Panc1 (cell line): ENCODE measurements around the gene SPIB.

Source experiments
- POLR2AphosphoS5 ChIP-seq: IDR thresholded peaks from 2 replicates; pipeline ENCODE4 v1.6.1; 2012; ENCODE audit warnings: mild to moderate bottlenecking, low read depth, low read length, moderate library complexity
- SIN3A ChIP-seq: IDR thresholded peaks from 2 replicates; pipeline ENCODE4 v1.6.1; 2012; ENCODE audit warnings: low read depth, mild to moderate bottlenecking, low read length, moderate library complexity, borderline replicate concordance; ENCODE audit not compliant: insufficient read depth
- TF ChIP-seq, protein P1 (sequence below): fragments of 450-650 bp; IDR thresholded peaks from 2 replicates; pipeline ENCODE4 v1.5.1; 2017; ENCODE audit warnings: mild to moderate bottlenecking
- TF ChIP-seq, protein P2 (sequence below), 2 experiments: IDR thresholded peaks; 2 replicates each; pipeline ENCODE4 v1.6.1; 2011 to 2012; ENCODE audit warnings: low read depth in 2 of 2, control low read depth in 1 of 2, low read length in 1 of 2, mild to moderate bottlenecking in 1 of 2, moderate library complexity in 1 of 2; ENCODE audit not compliant: insufficient read depth in 1 of 2

DNA sequence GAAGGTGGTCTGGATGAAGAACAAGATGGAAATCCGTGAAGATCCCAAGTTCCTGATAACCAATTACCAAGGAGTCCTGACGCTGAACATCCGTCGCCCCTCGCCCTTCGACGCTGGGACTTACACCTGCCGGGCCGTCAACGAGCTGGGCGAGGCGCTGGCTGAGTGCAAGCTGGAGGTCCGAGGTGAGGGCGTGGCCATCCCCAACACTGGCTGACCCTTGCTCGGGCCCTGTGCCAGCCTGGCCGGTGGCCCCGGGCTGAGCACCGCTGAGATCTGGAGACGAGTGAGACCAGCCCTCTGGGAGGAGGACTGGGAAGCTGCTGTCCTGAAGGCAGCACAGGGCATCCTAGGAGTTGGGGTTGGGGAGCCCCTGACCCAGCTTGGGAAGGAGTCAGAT, 45.6 kb downstream of the SPIB start:
- TF ChIP-seq, protein P1, sequence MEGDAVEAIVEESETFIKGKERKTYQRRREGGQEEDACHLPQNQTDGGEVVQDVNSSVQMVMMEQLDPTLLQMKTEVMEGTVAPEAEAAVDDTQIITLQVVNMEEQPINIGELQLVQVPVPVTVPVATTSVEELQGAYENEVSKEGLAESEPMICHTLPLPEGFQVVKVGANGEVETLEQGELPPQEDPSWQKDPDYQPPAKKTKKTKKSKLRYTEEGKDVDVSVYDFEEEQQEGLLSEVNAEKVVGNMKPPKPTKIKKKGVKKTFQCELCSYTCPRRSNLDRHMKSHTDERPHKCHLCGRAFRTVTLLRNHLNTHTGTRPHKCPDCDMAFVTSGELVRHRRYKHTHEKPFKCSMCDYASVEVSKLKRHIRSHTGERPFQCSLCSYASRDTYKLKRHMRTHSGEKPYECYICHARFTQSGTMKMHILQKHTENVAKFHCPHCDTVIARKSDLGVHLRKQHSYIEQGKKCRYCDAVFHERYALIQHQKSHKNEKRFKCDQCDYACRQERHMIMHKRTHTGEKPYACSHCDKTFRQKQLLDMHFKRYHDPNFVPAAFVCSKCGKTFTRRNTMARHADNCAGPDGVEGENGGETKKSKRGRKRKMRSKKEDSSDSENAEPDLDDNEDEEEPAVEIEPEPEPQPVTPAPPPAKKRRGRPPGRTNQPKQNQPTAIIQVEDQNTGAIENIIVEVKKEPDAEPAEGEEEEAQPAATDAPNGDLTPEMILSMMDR, result no peak
- TF ChIP-seq POLR2AphosphoS5 (no peak), SIN3A (no peak)
- TF ChIP-seq, protein P2, sequence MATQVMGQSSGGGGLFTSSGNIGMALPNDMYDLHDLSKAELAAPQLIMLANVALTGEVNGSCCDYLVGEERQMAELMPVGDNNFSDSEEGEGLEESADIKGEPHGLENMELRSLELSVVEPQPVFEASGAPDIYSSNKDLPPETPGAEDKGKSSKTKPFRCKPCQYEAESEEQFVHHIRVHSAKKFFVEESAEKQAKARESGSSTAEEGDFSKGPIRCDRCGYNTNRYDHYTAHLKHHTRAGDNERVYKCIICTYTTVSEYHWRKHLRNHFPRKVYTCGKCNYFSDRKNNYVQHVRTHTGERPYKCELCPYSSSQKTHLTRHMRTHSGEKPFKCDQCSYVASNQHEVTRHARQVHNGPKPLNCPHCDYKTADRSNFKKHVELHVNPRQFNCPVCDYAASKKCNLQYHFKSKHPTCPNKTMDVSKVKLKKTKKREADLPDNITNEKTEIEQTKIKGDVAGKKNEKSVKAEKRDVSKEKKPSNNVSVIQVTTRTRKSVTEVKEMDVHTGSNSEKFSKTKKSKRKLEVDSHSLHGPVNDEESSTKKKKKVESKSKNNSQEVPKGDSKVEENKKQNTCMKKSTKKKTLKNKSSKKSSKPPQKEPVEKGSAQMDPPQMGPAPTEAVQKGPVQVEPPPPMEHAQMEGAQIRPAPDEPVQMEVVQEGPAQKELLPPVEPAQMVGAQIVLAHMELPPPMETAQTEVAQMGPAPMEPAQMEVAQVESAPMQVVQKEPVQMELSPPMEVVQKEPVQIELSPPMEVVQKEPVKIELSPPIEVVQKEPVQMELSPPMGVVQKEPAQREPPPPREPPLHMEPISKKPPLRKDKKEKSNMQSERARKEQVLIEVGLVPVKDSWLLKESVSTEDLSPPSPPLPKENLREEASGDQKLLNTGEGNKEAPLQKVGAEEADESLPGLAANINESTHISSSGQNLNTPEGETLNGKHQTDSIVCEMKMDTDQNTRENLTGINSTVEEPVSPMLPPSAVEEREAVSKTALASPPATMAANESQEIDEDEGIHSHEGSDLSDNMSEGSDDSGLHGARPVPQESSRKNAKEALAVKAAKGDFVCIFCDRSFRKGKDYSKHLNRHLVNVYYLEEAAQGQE (IDR thresholded peaks at IDR 0.05; ENCODE audit: insufficient read depth in 1 of 2, low read depth in 2 of 2, low read length in 1 of 2), result no peak
